HEK293 (cell line): ENCODE results near the gene JAZF1.

Experiments
- CTCF ChIP-seq: fragments of 450-650 bp; formaldehyde crosslinking; IDR thresholded peaks from 2 replicates; pipeline ENCODE4 v1.5.1; 2016; ENCODE audit warnings: missing biosample characterization, missing genetic modification characterization
- HOXA7 ChIP-seq: sonication (generic); formaldehyde crosslinking; IDR thresholded peaks from 2 replicates; pipeline ENCODE4 v1.8.1; 2022; ENCODE audit warnings: missing genetic modification reagents, borderline replicate concordance
- TCF7L2 ChIP-seq: IDR thresholded peaks from 2 replicates; pipeline ENCODE4 v1.6.1; 2011; ENCODE audit warnings: low read depth, mild to moderate bottlenecking, inconsistent platforms, low read length, moderate library complexity, borderline replicate concordance
- YY1 ChIP-seq: fragments of 450-650 bp; formaldehyde crosslinking; IDR thresholded peaks from 2 replicates; pipeline ENCODE4 v1.5.1; 2018; ENCODE audit warnings: missing biosample characterization, missing genetic modification characterization
- ZNF175 ChIP-seq: fragments of 450-650 bp; formaldehyde crosslinking; IDR thresholded peaks from 2 replicates; pipeline ENCODE4 v1.5.1; 2016; ENCODE audit warnings: missing biosample characterization, missing genetic modification characterization
- ZNF223 ChIP-seq: fragments of 450-650 bp; formaldehyde crosslinking; IDR thresholded peaks from 2 replicates; pipeline ENCODE4 v1.5.1; 2016; ENCODE audit warnings: missing biosample characterization, missing genetic modification characterization
- ZNF501 ChIP-seq: fragments of 450-650 bp; formaldehyde crosslinking; IDR thresholded peaks from 2 replicates; pipeline ENCODE4 v1.5.1; 2016; ENCODE audit warnings: missing biosample characterization, missing genetic modification characterization
- ZNF600 ChIP-seq: fragments of 450-650 bp; formaldehyde crosslinking; IDR thresholded peaks from 2 replicates; pipeline ENCODE4 v1.5.1; 2016; ENCODE audit warnings: missing biosample characterization, missing genetic modification characterization
- TF ChIP-seq, protein P1 (sequence below): fragments of 450-650 bp; formaldehyde crosslinking; IDR thresholded peaks from 2 replicates; pipeline ENCODE4 v1.5.1; 2016; ENCODE audit warnings: missing biosample characterization, missing genetic modification characterization, low read depth

GRCh38 chr7:28116041-28116440, 64.6 kb downstream of the JAZF1 start:
- no peak for TF ChIP-seq ZNF501 (tag by site-specific recombination)
- no peak for TF ChIP-seq CTCF (tag by site-specific recombination)
- TF ChIP-seq TCF7L2 = no peak
- TF ChIP-seq, protein P1, sequence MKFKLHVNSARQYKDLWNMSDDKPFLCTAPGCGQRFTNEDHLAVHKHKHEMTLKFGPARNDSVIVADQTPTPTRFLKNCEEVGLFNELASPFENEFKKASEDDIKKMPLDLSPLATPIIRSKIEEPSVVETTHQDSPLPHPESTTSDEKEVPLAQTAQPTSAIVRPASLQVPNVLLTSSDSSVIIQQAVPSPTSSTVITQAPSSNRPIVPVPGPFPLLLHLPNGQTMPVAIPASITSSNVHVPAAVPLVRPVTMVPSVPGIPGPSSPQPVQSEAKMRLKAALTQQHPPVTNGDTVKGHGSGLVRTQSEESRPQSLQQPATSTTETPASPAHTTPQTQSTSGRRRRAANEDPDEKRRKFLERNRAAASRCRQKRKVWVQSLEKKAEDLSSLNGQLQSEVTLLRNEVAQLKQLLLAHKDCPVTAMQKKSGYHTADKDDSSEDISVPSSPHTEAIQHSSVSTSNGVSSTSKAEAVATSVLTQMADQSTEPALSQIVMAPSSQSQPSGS (tag by site-specific recombination) = no peak
- TF ChIP-seq HOXA7 (CRISPR knock-in tag) = no peak
- TF ChIP-seq ZNF223 (tag by site-specific recombination) = no peak
- TF ChIP-seq YY1 = no peak
- no peak for TF ChIP-seq ZNF600
- TF ChIP-seq ZNF175 = no peak
